RKO (cell line): ENCODE measurements around the gene C17orf114.
A peak's percentile ranks its signal among the peaks of the same experiment; 100 is the strongest.

Source experiments
- DNase-seq: peaks from one replicate; pipeline ENCODE4 v3.0.0-alpha.2; 2016; ENCODE audit warnings: low spot score

The C17orf114 gene

DNA sequence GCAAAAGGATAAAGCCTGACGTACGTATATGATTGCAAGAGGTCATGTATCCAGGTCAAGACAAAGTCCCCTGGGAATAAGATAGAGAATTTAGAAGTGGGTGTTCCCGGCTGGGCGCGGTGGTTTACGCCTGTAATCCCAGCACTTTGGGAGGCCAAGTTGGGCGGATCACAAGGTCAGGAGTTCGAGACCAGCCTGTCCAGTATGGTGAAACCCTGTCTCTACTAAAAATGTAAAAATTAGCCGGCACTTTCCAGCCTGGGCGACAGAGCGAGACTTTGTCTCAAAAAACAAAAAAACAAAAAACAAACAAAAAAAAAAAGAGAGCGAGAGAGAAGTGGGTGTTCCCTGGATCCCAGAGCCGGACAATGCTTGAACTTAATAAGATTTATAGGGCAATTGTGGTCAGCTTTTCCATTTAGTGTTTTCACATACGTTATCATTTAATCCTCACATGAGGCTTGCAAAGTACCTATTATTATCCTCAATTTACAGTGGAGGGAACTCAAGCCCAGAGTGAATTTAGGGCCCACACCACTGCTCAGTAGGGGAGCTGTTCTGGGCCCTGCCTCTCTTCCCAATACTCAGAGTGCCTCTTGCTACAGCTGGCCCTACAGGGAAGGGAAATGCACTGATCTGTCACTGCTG, 13.8 kb downstream of the C17orf114 start:
- peak; percentile 65 for DNase-seq

DNA sequence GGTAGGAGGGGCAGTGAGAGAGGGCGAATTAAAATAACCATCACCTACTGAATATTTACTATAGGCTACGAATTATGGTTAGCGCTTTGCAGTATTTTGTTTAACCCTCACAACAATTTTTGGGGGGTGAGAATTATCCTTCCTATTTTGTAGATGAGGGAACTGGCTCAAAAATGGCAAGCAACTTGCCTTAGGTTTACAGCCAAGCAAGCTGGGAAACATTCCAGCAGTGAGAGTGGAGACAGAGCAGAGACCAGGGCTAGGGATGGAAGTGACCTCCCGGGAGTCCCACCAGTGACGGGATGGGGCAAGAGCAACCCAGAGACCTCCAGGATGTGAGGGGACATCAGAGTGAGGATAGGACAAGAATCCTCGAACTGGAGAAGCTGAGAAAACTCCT, 15.6 kb downstream of the C17orf114 start:
- no peak for DNase-seq

DNA sequence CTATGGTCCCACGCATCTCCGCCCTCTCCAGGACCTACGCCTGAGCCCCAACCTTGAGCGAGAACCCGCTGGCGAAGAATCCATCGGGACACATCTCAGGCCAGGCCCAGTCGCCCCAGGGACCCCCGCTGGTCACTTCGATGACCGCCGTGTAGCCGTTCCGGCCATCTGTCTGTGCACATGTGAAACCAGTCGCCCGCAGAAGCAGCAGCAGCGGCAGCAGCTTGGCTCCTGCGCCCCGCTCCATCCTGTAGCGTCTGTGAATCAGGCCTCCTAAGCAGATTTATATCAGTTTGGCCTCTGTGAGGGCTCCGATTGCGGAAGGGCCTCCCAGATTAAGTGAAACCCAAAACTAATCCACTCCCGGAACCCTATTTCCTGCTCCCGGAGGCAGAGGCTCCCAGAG, 16.0 kb downstream of the C17orf114 start, which contains the start of gene VMO1:
Gene VMO1 (minus strand): TSS at position 259 of the 406 bp plus-strand sequence. CDS start 12 bp downstream, at position 247.
- no peak for DNase-seq

DNA sequence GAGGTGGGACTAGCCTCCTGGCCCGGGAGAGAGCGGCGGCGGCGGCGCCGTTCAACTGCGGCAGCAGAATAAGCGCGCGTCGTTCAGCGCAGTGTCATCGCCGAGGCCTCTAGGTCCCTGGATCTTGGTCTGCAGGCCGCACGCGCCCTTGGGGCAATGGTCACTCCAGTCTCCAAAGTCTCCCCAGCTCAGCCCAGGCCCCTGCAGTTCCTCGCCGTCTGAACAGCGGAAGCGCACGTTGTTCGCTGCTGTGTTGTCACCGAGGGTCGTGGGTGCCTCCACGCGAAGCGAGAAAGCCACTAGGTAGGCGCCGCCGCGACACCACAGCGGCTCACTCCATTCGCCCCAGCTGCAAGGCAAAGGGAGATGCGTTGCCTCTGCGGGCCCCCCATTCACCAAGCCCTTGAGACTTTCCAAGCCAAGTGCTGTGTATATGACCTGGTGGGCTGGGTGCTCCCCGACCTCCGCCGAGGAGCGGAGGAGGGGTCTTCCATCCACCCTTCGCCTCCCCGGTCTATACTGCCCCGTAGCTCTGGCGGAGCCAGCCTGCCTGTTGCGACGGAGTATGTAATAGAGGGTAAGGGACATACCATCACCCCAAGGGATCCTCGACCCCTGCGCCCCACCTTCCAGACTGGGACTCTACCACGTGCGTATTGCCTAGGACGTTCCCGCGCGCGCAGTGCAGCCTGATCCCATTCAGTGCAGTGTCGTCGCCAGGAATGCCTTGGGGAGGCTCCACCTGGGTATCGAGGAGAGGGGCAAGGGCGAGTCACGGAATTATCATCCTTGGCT, 16.6 kb downstream of the C17orf114 start:
- DNase-seq: no peak

DNA sequence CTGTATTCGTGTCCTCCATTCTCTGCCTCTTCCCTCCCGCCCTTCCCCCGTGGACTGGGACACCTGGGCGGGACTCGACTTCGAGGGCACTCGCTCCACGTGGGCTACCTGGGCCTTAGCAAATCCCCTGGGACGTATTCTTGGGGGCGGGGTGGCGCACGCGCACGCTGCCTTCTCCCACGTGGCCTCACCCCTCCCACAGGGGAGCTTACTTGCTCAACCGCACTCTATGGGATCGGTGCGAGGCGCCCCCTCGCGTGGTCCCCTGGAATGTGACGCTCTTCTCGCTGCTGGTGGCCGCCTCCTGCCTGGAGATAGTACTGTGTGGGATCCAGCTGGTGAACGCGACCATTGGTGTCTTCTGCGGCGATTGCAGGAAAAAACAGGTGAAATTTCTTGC, 19.5 kb downstream of the C17orf114 start:
- no peak for DNase-seq

DNA sequence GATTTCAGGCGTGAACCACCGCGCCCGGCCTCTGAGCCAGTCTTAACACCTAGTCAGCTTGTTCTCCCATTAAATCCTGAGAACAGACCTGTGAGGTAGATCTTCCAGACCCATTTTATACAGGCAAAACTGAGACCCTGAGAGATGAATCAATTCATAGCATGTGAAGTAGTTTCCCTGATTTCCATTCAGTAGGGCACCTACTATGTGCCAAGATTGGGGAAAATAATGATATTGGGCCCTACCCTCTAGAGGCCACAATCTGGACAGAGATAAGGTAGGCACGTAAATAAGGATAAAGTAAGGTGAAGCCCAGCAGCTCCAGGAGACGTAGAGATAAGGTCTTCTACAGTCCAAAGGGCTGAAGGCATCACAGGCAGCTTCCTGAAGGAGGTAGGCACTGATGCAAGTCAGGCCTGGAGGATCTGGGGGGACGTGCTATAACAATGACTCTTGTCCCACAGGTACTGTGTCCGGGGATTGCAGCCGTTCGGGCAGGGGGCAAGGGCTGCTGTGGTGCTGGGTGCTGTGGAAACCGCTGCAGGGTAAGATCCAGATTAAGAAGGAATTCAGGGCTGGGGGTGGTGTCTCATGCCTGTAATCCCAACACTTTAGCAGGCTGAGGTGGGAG, 21.7 kb downstream of the C17orf114 start:
- no peak for DNase-seq

DNA sequence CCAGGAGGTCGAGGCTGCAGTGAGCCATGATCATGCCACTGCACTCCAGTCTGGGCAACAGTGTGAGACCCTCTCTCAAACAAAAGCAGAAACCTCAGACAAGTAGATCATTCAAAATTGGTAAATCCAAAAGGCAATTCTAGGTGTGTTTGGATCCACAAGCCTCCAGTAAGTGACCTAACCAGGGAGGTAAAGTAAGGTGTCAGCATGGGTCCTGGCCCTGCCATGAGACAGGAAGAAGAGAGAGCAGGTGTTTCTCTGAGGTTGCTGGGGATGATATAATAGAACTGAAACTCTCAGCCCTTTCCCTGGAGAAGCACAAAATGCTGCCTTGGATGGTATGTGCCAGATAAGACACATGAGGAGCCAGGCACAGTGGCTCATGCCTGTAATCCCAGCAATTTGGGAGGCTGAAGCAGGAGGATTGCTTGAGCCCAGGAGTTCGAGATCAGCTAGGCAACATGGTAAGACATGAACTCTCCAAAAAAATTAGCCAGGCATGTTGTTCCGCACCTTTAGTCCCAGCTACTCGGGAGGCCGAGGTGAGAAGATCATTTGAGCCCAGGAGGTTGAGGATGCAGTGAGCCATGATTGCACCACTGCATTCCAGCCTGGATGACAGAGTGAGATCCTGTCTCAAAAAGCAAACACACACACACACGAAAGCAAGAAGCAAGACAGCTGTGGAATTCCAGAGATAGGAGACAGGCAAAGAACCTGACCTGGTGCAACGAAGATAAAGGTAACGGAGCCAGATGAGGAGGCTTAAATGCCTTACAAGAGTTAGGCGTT, 24.0 kb downstream of the C17orf114 start:
- DNase-seq: no peak

DNA sequence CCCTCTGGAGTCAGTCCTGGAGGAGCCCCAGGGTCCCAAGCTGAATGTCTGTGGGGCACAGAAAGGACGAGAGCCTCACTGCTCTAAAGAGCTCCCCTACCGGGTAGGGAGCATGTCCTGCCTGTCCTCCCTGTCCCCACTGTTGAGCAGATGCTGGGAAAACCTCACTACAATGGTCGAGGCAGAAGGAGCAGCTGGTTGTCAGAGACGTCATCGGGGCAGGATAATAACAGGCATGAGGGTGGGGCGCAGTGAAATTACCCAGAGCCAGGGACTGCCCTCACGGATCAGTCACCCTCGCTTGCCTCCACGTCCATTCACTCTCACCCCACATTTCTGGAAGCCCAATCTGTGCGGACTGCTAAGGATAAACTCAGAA, 29.9 kb downstream of the C17orf114 start:
- DNase-seq: no peak

DNA sequence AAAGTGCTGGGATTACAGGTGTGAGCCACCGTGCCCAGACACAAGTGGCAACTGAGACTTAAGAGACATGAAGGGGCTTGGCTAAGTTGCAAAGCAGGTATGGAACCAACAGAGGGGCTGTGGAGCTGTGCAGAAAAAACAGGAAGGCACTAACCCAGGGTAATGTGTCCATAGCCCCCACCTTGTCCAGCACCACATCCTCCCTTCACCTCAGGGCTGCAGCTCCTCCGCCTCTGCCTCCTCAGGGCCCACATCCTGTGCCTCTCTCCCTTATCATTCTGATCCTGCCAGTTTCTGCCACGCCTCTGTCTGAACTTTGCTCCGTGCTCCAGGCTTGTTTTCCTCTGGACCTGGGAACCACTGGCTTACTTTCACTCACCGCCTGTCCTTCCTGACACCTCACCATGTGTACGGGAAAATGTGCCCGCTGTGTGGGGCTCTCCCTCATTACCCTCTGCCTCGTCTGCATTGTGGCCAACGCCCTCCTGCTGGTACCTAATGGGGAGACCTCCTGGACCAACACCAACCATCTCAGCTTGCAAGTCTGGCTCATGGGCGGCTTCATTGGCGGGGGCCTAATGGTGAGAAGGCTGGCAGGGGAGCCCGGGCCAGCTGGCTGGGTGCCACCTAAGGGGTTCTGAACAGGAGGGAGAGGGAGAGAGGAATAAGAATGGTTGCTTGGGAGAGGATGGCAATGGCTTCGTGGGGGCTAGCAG, 30.5 kb downstream of the C17orf114 start, which contains the start of gene TM4SF5:
Gene TM4SF5 (plus strand): TSS at position 368 of the 716 bp plus-strand sequence. CDS start 37 bp downstream, at position 405.
- no peak for DNase-seq

DNA sequence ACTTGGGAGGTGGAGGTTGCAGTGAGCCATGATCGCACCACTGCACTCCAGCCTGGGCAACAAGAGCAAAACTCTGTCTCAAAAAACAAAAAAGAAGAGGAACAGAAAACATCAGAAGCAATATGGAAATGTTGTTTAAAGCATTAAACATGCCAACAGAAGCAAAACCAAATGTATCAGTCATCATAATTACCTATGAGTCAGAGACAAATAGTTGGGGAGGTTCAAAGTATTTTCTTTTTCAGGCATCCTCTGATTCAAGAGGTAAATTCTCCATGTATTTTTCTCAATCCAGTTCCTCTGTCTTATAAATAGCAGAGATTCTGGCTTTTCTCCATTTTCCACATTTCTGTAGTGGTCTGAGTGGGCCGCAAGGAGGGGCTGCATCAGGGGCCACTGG, 32.5 kb downstream of the C17orf114 start:
- peak; percentile 32 for DNase-seq

DNA sequence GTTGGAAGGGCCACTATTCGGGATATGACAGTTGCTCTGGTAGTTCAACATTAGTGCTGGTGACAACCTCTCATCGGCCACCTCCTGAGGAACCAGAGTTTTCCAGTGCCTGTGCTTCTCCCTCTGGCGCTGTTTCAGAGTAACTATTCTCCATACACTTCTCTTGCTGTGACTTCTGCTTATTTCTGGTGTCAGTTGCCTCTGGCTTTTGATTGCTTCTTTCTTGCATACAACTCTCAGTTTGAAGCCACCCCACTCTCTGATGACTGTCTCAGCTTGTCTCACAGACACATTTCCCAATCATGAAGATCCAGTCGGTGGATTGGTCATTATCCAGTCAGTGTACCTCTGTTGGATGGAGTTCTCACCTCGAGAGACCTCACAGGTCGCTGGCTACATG, 33.8 kb downstream of the C17orf114 start:
- DNase-seq: no peak

DNA sequence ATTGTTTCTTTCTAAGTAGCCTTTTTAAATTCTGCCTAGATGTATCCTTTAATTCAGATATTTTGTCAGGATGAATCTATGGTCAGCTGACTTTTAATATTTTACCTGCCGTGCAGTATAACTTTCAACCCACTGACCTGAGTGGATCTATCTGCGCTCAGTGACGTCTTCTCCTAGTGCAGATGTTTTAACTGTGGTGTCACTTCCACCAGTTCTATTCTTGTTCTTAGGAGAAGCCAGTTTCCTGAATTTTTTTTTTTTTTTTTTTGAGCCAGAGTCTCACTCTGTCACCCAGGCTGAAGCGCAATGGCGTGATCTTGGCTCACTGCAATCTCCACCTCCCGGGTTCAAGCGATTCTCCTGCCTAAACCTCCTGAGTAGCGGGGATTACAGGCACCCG, 35.4 kb downstream of the C17orf114 start:
- no peak for DNase-seq

DNA sequence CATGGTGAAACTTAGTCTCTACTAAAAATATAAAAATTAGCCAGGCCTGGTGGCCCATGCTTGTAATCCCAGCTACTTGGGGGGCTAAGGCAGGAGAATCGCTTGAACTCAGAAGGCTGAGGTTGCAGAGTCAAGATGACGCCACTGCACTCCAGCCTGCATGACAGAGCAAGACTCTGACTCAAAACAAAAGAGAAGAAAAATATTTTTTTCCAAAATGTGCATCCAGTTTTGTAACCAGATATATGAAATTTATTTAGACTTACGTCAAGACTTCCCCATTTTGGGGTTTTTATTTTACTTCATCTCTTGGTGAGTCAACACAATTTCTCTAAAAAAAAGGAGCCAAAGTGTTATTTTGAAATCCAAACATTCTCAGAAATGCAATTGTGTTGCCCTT, 35.9 kb downstream of the C17orf114 start:
- no peak for DNase-seq

DNA sequence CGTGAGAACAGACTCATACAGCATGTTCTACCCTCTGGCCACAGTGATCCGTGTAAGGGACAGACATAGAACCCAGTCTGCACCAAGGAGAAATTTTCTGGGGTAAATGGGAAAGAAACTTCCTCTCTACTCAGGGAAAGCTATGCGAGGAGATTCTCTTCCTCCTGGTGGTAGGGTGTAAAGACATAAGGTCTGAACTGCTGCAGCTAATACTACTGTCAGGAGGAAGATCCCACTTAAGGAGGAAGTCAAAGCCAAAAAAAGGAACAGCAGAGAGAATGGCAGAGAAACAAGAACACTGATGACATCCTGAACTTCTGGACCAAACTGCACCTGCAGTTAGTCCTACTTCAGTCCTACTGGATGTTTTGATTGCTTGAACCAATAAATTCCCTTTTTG, 37.5 kb downstream of the C17orf114 start:
- no peak for DNase-seq

DNA sequence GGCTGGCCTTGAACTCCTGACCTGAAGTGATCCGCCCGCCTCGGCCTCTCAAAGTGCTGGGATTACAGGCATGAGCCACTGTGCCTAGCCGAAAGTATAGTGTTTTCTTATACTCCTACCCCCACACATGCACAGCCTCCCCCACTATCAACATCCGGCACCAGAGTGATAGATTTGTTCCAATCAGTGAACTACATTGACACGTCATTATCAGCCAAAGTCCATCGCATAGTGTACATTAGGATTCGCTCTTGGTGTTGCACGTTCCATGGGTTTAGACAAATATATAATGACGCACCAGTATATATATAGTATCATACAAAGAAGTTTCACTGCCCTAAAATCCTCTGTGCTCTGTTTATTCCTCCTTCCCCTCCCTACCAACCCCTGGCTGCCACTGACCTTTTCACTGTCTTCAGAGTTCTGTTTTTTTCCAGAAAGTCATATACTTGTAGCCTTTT, 42.3 kb downstream of the C17orf114 start:
- no peak for DNase-seq

DNA sequence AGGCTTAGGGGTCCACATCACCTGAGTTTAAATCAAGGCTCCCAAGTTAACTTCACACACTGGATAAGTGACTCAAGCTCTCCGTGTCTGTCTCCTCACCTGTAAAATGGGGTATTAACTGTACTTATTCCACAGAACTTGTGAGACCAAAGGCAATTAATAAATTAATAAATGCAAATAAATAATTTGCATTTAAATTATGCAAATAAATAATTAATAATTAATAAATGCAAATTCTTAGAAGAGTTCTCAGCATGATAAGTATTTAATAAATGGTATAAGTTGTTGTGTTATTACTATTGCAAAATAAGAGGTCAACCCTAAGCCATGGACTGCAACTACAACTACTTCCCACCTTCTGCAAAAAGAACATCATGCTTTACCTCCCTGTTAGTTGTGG, 48.7 kb downstream of the C17orf114 start:
- no peak for DNase-seq

DNA sequence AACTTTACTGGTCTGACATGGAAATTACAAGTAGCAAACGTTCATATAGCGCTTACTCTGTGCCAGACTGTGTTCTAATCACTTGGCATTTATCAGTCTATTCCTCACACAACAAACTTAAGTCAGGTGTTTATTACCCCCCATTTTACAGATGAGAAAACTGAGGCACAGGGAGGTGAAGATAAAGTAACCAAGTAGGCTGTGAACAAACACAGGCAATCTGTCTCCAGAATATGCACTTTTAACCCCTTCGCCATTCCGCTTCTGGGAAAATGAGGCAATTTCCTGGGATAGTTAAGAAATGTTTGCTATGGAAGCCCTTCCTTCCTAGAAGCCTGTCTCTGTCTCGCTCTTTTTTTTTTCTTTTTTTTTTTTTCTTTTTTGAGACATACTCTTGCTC, 50.2 kb downstream of the C17orf114 start:
- no peak for DNase-seq
